WTC11 (cell line): ENCODE measurements around the gene TRIM3. TPM values are rescaled to one million over a fixed set of nuclear protein-coding genes. Genes with fewer than 3 reads are reported as not detected.

Experiments used
- ATAC-seq: fragments of 200-7000 bp; cut with Tn5 transposase; 2 replicates; pipeline ENCODE4 v1.10.0; 2021; ENCODE audit warnings: mild to moderate bottlenecking, moderate library complexity
- CTCF ChIA-PET: fragments of 300-600 bp; sonication (Branson Sonifier 250); formaldehyde crosslinking; loops from one replicate; lab custom pipeline; 2021; ENCODE audit warnings: antibody characterized with exemption; lab: Charles Lee
- POLR2A ChIA-PET: fragments of 350-600 bp; sonication (Branson Sonifier 250); formaldehyde crosslinking; loops from one replicate; lab custom pipeline; 2021; ENCODE audit warnings: antibody characterized with exemption; lab: Charles Lee
- DNase-seq: peaks from one replicate; pipeline ENCODE4 v3.0.0; 2021; ENCODE audit warnings: low spot score
- H3K27ac Mint-ChIP-seq: 2 replicates; pipeline ENCODE4 v1.8.0; 2021; ENCODE audit warnings: mixed read lengths
- H3K27me3 Mint-ChIP-seq: 2 replicates; pipeline ENCODE4 v1.8.0; 2021; ENCODE audit warnings: low read depth, mild to moderate bottlenecking, moderate library complexity, mixed read lengths
- H3K36me3 Mint-ChIP-seq: 2 replicates; pipeline ENCODE4 v1.8.0; 2021; ENCODE audit warnings: mixed read lengths
- H3K4me1 Mint-ChIP-seq: 2 replicates; pipeline ENCODE4 v1.8.0; 2022; ENCODE audit warnings: mixed read lengths
- H3K4me3 Mint-ChIP-seq: 2 replicates; pipeline ENCODE4 v1.8.0; 2021; ENCODE audit warnings: mild to moderate bottlenecking, moderate library complexity, mixed read lengths
- H3K9me3 Mint-ChIP-seq: 2 replicates; pipeline ENCODE4 v1.8.0; 2021; ENCODE audit warnings: mixed read lengths
- ATF1 ChIP-seq: sonication (generic); formaldehyde crosslinking; IDR thresholded peaks from 2 replicates; pipeline ENCODE4 v1.8.1; 2023; ENCODE audit warnings: mild to moderate bottlenecking, moderate library complexity, missing genetic modification reagents
- MYBL2 ChIP-seq: sonication (generic); formaldehyde crosslinking; IDR thresholded peaks from 2 replicates; pipeline ENCODE4 v1.8.1; 2023; ENCODE audit warnings: mild to moderate bottlenecking, moderate library complexity, missing genetic modification reagents
- NFE2L1 ChIP-seq: sonication (generic); formaldehyde crosslinking; IDR thresholded peaks from 2 replicates; pipeline ENCODE4 v1.8.1; 2023; ENCODE audit warnings: missing genetic modification reagents
- NFYB ChIP-seq: sonication (generic); formaldehyde crosslinking; conservative IDR thresholded peaks from 2 replicates; pipeline ENCODE4 v1.8.0; 2022; ENCODE audit warnings: low read depth, missing genetic modification reagents
- total RNA-seq: library from RNA; stranded (reverse); gene quantifications from 3 replicates; pipeline ENCODE4 v1.2.3, GENCODE V29; 2021
- TF ChIP-seq, protein P1 (sequence below): sonication (generic); formaldehyde crosslinking; IDR thresholded peaks from 2 replicates; pipeline ENCODE4 v1.8.0; 2022; ENCODE audit warnings: mild to moderate bottlenecking, missing genetic modification reagents
- TF ChIP-seq, protein P2 (sequence below): fragments of 250-450 bp; sonication (Bioruptor Pico); IDR thresholded peaks from 2 replicates; pipeline ENCODE4 v1.9.0; 2021; ENCODE audit warnings: mild to moderate bottlenecking
- TF ChIP-seq, protein P3 (sequence below): sonication (generic); formaldehyde crosslinking; IDR thresholded peaks from 2 replicates; pipeline ENCODE4 v1.8.0; 2023; ENCODE audit warnings: mild to moderate bottlenecking, missing genetic modification reagents
- TF ChIP-seq, protein P4 (sequence below): sonication (generic); formaldehyde crosslinking; IDR thresholded peaks from 2 replicates; pipeline ENCODE4 v1.8.0; 2023; ENCODE audit warnings: missing genetic modification reagents, mild to moderate bottlenecking, borderline replicate concordance
- TF ChIP-seq, protein P5 (sequence below): sonication (generic); formaldehyde crosslinking; IDR thresholded peaks from 2 replicates; pipeline ENCODE4 v1.8.1; 2023; ENCODE audit warnings: mild to moderate bottlenecking, missing genetic modification reagents
- TF ChIP-seq, protein P6 (sequence below): sonication (generic); formaldehyde crosslinking; IDR thresholded peaks from 2 replicates; pipeline ENCODE4 v1.8.1; 2023; ENCODE audit warnings: mild to moderate bottlenecking, missing genetic modification reagents, borderline replicate concordance
- TF ChIP-seq, protein P7 (sequence below): sonication (generic); formaldehyde crosslinking; IDR thresholded peaks from 2 replicates; pipeline ENCODE4 v1.8.1; 2022; ENCODE audit warnings: low read depth, missing genetic modification reagents, borderline replicate concordance
- TF ChIP-seq, protein P8 (sequence below): fragments of 250-450 bp; sonication (Bioruptor Pico); IDR thresholded peaks from 2 replicates; pipeline ENCODE4 v1.9.0; 2021; ENCODE audit warnings: mild to moderate bottlenecking

TRIM3 gene
- total RNA-seq, 1 experiment from 2014 or later, result 21.3 TPM

DNA sequence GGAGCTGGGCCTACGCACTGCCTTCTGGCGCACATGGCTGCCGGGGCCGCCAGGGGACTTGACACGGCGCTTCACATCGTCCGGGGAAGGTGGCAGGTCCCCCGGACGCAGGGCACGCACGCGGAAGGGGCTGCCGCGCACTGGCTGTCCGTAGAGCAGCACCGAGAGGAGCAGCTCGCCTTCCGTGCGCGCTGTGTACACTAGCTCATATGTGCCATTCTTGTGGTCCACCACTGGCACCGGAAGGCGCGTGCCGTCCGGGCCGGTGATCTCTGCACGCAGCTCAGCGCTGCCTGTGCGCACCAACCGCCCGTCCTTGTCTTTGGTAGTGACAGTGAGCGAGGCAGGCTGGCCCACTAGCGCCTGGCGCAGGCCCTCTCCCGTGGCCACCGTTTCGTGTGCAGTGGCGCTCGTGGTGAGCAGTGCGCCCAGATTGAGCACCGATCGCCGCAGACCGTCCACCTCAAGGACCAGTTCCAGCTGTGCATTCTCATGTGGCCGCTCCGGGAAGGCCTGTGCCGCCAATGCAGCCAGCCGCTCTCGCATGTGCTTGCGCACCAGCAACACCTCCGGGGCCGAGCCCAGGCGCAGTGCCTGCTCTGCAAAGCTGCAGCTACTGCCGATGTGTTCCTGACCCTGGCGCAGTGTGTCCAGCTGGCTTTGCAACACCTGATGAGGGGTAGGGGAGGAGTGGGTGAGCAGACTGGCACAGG, 17.2 kb downstream of the TRIM3 start (continued):
- TF ChIP-seq, protein P1, sequence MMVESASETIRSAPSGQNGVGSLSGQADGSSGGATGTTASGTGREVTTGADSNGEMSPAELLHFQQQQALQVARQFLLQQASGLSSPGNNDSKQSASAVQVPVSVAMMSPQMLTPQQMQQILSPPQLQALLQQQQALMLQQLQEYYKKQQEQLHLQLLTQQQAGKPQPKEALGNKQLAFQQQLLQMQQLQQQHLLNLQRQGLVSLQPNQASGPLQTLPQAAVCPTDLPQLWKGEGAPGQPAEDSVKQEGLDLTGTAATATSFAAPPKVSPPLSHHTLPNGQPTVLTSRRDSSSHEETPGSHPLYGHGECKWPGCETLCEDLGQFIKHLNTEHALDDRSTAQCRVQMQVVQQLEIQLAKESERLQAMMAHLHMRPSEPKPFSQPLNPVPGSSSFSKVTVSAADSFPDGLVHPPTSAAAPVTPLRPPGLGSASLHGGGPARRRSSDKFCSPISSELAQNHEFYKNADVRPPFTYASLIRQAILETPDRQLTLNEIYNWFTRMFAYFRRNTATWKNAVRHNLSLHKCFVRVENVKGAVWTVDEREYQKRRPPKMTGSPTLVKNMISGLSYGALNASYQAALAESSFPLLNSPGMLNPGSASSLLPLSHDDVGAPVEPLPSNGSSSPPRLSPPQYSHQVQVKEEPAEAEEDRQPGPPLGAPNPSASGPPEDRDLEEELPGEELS, result no peak
- no peak for TF ChIP-seq NFE2L1
- TF ChIP-seq, protein P2, sequence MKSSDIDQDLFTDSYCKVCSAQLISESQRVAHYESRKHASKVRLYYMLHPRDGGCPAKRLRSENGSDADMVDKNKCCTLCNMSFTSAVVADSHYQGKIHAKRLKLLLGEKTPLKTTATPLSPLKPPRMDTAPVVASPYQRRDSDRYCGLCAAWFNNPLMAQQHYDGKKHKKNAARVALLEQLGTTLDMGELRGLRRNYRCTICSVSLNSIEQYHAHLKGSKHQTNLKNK, result no peak
- TF ChIP-seq, protein P3, sequence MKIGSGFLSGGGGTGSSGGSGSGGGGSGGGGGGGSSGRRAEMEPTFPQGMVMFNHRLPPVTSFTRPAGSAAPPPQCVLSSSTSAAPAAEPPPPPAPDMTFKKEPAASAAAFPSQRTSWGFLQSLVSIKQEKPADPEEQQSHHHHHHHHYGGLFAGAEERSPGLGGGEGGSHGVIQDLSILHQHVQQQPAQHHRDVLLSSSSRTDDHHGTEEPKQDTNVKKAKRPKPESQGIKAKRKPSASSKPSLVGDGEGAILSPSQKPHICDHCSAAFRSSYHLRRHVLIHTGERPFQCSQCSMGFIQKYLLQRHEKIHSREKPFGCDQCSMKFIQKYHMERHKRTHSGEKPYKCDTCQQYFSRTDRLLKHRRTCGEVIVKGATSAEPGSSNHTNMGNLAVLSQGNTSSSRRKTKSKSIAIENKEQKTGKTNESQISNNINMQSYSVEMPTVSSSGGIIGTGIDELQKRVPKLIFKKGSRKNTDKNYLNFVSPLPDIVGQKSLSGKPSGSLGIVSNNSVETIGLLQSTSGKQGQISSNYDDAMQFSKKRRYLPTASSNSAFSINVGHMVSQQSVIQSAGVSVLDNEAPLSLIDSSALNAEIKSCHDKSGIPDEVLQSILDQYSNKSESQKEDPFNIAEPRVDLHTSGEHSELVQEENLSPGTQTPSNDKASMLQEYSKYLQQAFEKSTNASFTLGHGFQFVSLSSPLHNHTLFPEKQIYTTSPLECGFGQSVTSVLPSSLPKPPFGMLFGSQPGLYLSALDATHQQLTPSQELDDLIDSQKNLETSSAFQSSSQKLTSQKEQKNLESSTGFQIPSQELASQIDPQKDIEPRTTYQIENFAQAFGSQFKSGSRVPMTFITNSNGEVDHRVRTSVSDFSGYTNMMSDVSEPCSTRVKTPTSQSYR (CRISPR knock-in tag), result no peak

DNA sequence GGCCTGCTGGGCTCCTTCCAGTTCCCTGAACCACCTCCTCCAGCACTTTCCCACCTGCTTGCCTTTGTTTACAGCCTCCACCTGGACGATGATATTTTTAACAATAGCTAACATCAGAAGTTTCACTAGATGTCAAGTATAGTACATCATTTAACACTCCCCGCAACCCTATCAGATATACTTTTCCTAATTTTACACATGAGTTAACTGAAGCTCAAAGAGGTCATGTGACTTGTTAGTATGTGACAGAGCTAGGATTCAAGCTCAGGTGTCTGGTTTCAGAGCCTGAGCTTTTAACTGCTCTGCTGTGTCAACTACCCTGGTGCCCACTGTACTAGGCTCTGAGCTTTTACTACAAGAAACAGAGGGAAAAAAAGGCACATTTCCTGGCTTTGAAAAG, 18.7 kb downstream of the TRIM3 start:
- no peak overlapping the region for H3K4me3 Mint-ChIP-seq
- H3K4me1 Mint-ChIP-seq, result no peaks in the 10 kb centered on the region
- DNase-seq (no peak), ATAC-seq (no peak)
- peaks cover 2% of the 10 kb centered on the region; the same call in 1 of the 2 replicates for H3K36me3 Mint-ChIP-seq
- H3K27me3 Mint-ChIP-seq, result no peaks in the 10 kb centered on the region
- ChIA-PET CTCF (interaction anchor here (1.0 to 6.0 kb wide), 2 partner anchors 11 to 27 kb away, joined by 3 to 42 read pairs; no protein-coding TSS in a partner anchor), POLR2A (no interaction called here)
- no peaks in the 10 kb centered on the region for H3K9me3 Mint-ChIP-seq
- H3K27ac Mint-ChIP-seq, result no peak overlapping the region
- TF ChIP-seq, protein P4, sequence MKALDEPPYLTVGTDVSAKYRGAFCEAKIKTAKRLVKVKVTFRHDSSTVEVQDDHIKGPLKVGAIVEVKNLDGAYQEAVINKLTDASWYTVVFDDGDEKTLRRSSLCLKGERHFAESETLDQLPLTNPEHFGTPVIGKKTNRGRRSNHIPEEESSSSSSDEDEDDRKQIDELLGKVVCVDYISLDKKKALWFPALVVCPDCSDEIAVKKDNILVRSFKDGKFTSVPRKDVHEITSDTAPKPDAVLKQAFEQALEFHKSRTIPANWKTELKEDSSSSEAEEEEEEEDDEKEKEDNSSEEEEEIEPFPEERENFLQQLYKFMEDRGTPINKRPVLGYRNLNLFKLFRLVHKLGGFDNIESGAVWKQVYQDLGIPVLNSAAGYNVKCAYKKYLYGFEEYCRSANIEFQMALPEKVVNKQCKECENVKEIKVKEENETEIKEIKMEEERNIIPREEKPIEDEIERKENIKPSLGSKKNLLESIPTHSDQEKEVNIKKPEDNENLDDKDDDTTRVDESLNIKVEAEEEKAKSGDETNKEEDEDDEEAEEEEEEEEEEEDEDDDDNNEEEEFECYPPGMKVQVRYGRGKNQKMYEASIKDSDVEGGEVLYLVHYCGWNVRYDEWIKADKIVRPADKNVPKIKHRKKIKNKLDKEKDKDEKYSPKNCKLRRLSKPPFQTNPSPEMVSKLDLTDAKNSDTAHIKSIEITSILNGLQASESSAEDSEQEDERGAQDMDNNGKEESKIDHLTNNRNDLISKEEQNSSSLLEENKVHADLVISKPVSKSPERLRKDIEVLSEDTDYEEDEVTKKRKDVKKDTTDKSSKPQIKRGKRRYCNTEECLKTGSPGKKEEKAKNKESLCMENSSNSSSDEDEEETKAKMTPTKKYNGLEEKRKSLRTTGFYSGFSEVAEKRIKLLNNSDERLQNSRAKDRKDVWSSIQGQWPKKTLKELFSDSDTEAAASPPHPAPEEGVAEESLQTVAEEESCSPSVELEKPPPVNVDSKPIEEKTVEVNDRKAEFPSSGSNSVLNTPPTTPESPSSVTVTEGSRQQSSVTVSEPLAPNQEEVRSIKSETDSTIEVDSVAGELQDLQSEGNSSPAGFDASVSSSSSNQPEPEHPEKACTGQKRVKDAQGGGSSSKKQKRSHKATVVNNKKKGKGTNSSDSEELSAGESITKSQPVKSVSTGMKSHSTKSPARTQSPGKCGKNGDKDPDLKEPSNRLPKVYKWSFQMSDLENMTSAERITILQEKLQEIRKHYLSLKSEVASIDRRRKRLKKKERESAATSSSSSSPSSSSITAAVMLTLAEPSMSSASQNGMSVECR (CRISPR knock-in tag), result no peak
- TF ChIP-seq, protein P5, sequence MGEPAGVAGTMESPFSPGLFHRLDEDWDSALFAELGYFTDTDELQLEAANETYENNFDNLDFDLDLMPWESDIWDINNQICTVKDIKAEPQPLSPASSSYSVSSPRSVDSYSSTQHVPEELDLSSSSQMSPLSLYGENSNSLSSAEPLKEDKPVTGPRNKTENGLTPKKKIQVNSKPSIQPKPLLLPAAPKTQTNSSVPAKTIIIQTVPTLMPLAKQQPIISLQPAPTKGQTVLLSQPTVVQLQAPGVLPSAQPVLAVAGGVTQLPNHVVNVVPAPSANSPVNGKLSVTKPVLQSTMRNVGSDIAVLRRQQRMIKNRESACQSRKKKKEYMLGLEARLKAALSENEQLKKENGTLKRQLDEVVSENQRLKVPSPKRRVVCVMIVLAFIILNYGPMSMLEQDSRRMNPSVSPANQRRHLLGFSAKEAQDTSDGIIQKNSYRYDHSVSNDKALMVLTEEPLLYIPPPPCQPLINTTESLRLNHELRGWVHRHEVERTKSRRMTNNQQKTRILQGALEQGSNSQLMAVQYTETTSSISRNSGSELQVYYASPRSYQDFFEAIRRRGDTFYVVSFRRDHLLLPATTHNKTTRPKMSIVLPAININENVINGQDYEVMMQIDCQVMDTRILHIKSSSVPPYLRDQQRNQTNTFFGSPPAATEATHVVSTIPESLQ (CRISPR knock-in tag), result no peak
- TF ChIP-seq ATF1 (no peak), NFYB (CRISPR knock-in tag) (no peak), MYBL2 (CRISPR knock-in tag) (no peak)
- TF ChIP-seq, protein P6, sequence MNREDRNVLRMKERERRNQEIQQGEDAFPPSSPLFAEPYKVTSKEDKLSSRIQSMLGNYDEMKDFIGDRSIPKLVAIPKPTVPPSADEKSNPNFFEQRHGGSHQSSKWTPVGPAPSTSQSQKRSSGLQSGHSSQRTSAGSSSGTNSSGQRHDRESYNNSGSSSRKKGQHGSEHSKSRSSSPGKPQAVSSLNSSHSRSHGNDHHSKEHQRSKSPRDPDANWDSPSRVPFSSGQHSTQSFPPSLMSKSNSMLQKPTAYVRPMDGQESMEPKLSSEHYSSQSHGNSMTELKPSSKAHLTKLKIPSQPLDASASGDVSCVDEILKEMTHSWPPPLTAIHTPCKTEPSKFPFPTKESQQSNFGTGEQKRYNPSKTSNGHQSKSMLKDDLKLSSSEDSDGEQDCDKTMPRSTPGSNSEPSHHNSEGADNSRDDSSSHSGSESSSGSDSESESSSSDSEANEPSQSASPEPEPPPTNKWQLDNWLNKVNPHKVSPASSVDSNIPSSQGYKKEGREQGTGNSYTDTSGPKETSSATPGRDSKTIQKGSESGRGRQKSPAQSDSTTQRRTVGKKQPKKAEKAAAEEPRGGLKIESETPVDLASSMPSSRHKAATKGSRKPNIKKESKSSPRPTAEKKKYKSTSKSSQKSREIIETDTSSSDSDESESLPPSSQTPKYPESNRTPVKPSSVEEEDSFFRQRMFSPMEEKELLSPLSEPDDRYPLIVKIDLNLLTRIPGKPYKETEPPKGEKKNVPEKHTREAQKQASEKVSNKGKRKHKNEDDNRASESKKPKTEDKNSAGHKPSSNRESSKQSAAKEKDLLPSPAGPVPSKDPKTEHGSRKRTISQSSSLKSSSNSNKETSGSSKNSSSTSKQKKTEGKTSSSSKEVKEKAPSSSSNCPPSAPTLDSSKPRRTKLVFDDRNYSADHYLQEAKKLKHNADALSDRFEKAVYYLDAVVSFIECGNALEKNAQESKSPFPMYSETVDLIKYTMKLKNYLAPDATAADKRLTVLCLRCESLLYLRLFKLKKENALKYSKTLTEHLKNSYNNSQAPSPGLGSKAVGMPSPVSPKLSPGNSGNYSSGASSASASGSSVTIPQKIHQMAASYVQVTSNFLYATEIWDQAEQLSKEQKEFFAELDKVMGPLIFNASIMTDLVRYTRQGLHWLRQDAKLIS (CRISPR knock-in tag), result no peak
- TF ChIP-seq, protein P7, sequence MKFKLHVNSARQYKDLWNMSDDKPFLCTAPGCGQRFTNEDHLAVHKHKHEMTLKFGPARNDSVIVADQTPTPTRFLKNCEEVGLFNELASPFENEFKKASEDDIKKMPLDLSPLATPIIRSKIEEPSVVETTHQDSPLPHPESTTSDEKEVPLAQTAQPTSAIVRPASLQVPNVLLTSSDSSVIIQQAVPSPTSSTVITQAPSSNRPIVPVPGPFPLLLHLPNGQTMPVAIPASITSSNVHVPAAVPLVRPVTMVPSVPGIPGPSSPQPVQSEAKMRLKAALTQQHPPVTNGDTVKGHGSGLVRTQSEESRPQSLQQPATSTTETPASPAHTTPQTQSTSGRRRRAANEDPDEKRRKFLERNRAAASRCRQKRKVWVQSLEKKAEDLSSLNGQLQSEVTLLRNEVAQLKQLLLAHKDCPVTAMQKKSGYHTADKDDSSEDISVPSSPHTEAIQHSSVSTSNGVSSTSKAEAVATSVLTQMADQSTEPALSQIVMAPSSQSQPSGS, result no peak
- TF ChIP-seq, protein P8, sequence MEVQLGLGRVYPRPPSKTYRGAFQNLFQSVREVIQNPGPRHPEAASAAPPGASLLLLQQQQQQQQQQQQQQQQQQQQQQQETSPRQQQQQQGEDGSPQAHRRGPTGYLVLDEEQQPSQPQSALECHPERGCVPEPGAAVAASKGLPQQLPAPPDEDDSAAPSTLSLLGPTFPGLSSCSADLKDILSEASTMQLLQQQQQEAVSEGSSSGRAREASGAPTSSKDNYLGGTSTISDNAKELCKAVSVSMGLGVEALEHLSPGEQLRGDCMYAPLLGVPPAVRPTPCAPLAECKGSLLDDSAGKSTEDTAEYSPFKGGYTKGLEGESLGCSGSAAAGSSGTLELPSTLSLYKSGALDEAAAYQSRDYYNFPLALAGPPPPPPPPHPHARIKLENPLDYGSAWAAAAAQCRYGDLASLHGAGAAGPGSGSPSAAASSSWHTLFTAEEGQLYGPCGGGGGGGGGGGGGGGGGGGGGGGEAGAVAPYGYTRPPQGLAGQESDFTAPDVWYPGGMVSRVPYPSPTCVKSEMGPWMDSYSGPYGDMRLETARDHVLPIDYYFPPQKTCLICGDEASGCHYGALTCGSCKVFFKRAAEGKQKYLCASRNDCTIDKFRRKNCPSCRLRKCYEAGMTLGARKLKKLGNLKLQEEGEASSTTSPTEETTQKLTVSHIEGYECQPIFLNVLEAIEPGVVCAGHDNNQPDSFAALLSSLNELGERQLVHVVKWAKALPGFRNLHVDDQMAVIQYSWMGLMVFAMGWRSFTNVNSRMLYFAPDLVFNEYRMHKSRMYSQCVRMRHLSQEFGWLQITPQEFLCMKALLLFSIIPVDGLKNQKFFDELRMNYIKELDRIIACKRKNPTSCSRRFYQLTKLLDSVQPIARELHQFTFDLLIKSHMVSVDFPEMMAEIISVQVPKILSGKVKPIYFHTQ (CRISPR knock-in tag), result no peak
